ENCODE results near the gene AKT2. TPM values are rescaled to one million over a fixed set of nuclear protein-coding genes. Genes with fewer than 3 reads are reported as not detected.

AKT2 gene
- polyA plus RNA-seq, 1 donor, result 187 TPM

- DNase-seq (ENCODE audit: low read depth), result no peak
Observed at GRCh38 chr19:40253611-40254092, 31.5 kb downstream of the AKT2 start.

- no peak for DNase-seq (ENCODE audit: low read depth)
Observed at GRCh38 chr19:40252395-40252794, 32.8 kb downstream of the AKT2 start.

GRCh38 chr19:40251991-40252390, 33.2 kb downstream of the AKT2 start:
- no peak for DNase-seq (ENCODE audit: low read depth)

GRCh38 chr19:40251244-40251643, 33.9 kb downstream of the AKT2 start:
- DNase-seq (ENCODE audit: low read depth), result no peak

- no peak for DNase-seq (ENCODE audit: low read depth)
Observed at GRCh38 chr19:40249781-40250180, 35.4 kb downstream of the AKT2 start.

GRCh38 chr19:40249201-40249600, 35.9 kb downstream of the AKT2 start:
- DNase-seq (ENCODE audit: low read depth), result no peak

GRCh38 chr19:40247735-40248262, 37.3 kb downstream of the AKT2 start:
- no peak for DNase-seq (ENCODE audit: low read depth)

GRCh38 chr19:40247178-40247577, 38.0 kb downstream of the AKT2 start:
- DNase-seq (ENCODE audit: low read depth), result no peak

GRCh38 chr19:40246292-40247073, 38.7 kb downstream of the AKT2 start:
- no peak for DNase-seq (ENCODE audit: low read depth)

GRCh38 chr19:40245506-40246128, 39.5 kb downstream of the AKT2 start:
- no peak for DNase-seq (ENCODE audit: low read depth)

- no peak for DNase-seq (ENCODE audit: low read depth)
Observed at GRCh38 chr19:40244579-40245317, 40.4 kb downstream of the AKT2 start.

GRCh38 chr19:40243181-40243580, 42.0 kb downstream of the AKT2 start:
- no peak for DNase-seq (ENCODE audit: low read depth)

- DNase-seq (ENCODE audit: low read depth), result no peak
Observed at GRCh38 chr19:40242480-40242879, 42.7 kb downstream of the AKT2 start.

- DNase-seq (ENCODE audit: low read depth), result peak; percentile 25
Observed at GRCh38 chr19:40241809-40242384, 43.2 kb downstream of the AKT2 start.

- DNase-seq (ENCODE audit: low read depth), result no peak
Observed at GRCh38 chr19:40241125-40241808, 43.9 kb downstream of the AKT2 start.

- no peak for DNase-seq (ENCODE audit: low read depth)
Observed at GRCh38 chr19:40240332-40240731, 44.8 kb downstream of the AKT2 start.

- DNase-seq (ENCODE audit: low read depth), result no peak
Observed at GRCh38 chr19:40239415-40240226, 45.5 kb downstream of the AKT2 start.

GRCh38 chr19:40238775-40239174, 46.4 kb downstream of the AKT2 start:
- no peak for DNase-seq (ENCODE audit: low read depth)

- DNase-seq (ENCODE audit: low read depth), result no peak
Observed at GRCh38 chr19:40237791-40238190, 47.4 kb downstream of the AKT2 start.

- DNase-seq (ENCODE audit: low read depth), result no peak
Observed at GRCh38 chr19:40236366-40236765, 48.8 kb downstream of the AKT2 start.

GRCh38 chr19:40236026-40236355, 49.2 kb downstream of the AKT2 start:
- no peak for DNase-seq (ENCODE audit: low read depth)

Data from forelimb muscle (tissue), 1 donor.